Fibroblast of the aortic adventitia (primary cell): ENCODE results near the gene FREY1. TPM values are rescaled to one million over a fixed set of nuclear protein-coding genes. Genes with fewer than 3 reads are reported as not detected.

Experiments used
- DNase-seq: peaks from one replicate; pipeline ENCODE4 v3.0.0-alpha.2; 2010; ENCODE audit warnings: low read depth
- H3K4me3 ChIP-seq: 2 replicates; pipeline ENCODE4 v1.5.1; 2011; ENCODE audit warnings: low read depth, mild to moderate bottlenecking, control low read depth, low read length, moderate library complexity
- total RNA-seq: library from RNA; depleted of rRNA; stranded (reverse); fragments of >200 nt; gene quantifications from 2 replicates; pipeline ENCODE4 v1.2.3, GENCODE V29; 2012; ENCODE audit warnings: low replicate concordance
- TF ChIP-seq, protein P1 (sequence below): IDR thresholded peaks from 2 replicates; pipeline ENCODE4 v1.5.1; 2011; ENCODE audit warnings: mild to moderate bottlenecking, low read length, control low read depth, inconsistent platforms; ENCODE audit not compliant: insufficient read depth

Gene FREY1
- total RNA-seq, 1 donor: 1.6 TPM

DNA sequence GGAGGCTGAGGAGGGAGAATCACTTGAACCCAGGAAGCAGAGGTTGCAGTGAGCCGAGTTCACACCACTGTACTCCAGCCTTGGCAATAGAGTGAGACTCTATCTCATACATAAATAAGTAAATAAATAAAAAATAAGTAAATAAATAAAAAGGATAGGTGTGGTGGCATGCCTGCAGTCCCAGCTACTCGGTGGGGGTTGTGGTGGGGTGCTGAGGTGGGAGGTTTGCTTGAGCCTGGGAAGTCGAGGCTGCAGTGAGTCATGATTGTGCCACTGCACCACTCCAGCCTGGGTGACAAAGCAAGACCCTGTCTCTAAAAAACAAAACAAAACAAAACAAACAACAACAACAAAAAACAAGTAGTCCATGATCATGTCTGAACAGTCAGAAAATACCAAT is 18.5 kb upstream of the FREY1 start:
- TF ChIP-seq, protein P1, sequence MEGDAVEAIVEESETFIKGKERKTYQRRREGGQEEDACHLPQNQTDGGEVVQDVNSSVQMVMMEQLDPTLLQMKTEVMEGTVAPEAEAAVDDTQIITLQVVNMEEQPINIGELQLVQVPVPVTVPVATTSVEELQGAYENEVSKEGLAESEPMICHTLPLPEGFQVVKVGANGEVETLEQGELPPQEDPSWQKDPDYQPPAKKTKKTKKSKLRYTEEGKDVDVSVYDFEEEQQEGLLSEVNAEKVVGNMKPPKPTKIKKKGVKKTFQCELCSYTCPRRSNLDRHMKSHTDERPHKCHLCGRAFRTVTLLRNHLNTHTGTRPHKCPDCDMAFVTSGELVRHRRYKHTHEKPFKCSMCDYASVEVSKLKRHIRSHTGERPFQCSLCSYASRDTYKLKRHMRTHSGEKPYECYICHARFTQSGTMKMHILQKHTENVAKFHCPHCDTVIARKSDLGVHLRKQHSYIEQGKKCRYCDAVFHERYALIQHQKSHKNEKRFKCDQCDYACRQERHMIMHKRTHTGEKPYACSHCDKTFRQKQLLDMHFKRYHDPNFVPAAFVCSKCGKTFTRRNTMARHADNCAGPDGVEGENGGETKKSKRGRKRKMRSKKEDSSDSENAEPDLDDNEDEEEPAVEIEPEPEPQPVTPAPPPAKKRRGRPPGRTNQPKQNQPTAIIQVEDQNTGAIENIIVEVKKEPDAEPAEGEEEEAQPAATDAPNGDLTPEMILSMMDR: no peak
- no peak for DNase-seq
- H3K4me3 ChIP-seq: no peak overlapping the region

DNA sequence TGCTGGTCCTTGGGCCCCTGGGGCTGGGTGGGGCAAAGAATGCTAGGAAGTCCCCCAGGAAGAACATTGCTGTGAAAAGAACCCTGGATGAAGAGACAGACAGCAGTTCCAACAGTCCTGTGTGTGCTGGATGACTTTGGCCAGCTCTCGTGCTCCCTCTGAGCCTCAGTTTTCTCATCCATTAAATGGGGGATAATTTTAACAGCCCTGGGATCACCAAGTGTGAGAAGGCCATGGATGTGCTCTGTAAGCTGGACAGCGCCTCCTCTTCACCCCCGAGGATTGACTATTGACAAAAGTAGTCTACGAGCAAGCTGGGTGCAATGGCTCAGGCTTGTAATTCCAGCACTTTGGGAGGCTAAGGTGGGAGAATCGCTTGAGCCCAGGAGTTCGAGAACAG is 17.9 kb upstream of the FREY1 start:
- H3K4me3 ChIP-seq: no peak overlapping the region
- TF ChIP-seq, protein P1: no peak
- no peak for DNase-seq

DNA sequence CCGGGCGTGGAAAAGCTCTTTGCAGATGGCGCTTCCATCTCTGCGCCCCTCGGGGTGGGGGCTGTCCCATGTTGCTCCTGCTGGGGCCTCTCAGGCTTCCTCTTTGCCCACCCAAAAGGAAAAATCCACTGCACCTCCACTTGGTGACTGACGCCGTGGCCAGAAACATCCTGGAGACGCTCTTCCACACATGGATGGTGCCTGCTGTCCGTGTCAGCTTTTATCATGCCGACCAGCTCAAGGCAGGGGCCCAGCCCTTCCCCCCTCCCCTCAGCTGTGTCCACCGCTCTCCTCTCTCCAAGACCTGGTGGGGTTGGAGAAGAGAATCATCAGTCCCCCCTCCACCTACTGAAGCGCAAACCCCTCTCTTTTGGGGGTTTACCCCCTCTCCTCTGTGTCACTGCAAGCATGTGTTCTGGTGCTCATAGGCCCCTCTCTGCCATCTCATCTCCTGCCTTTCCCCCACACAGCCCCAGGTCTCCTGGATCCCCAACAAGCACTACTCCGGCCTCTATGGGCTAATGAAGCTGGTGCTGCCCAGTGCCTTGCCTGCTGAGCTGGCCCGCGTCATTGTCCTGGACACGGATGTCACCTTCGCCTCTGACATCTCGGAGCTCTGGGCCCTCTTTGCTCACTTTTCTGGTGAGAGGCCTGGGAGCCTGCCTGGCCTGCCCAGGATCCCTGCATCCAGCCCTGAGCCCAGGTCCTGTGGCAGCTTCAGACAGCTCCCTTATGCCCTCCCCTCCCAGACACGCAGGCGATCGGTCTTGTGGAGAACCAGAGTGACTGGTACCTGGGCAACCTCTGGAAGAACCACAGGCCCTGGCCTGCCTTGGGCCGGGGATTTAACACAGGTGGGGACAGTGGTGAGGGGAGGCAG is 17.2 kb upstream of the FREY1 start:
- H3K4me3 ChIP-seq: no peak overlapping the region
- TF ChIP-seq, protein P1: no peak
- DNase-seq: no peak

DNA sequence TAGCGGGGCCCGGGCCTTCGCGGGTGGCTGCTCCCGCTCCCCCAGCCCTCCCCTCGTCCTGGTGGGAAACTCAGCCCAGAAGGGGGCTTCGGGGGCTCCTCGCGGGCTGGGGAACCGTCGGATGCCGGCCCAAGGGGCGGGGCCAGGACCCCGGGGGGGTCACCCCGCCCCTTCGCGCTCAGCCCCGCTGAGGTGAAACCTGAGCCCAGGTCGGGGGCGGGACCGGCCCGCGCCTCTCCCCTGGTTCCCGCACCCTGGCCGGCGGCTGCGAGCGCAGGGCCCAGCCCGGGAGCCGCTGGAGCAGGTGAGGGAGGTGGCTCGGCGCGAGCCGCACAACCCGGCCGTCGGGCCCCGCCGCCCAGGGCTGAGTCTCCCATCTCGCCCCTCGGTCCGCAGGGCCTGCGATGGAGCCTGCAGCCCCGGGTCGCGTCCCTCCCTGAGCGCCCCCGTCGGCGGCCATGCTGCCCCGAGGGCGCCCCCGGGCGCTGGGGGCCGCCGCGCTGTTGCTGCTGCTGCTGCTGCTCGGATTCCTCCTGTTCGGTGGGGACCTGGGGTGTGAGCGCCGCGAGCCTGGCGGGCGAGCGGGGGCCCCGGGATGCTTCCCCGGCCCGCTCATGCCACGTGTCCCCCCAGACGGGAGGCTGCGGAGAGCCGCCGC is 15.5 kb upstream of the FREY1 start, which contains the start of gene LARGE2:
Gene LARGE2 (plus strand): TSS at position 232 of the 658 bp plus-strand sequence. CDS start 227 bp downstream, at position 459.
- TF ChIP-seq, protein P1: no peak
- no peak within 1 kb of the TSS for H3K4me3 ChIP-seq
- no peak for DNase-seq

DNA sequence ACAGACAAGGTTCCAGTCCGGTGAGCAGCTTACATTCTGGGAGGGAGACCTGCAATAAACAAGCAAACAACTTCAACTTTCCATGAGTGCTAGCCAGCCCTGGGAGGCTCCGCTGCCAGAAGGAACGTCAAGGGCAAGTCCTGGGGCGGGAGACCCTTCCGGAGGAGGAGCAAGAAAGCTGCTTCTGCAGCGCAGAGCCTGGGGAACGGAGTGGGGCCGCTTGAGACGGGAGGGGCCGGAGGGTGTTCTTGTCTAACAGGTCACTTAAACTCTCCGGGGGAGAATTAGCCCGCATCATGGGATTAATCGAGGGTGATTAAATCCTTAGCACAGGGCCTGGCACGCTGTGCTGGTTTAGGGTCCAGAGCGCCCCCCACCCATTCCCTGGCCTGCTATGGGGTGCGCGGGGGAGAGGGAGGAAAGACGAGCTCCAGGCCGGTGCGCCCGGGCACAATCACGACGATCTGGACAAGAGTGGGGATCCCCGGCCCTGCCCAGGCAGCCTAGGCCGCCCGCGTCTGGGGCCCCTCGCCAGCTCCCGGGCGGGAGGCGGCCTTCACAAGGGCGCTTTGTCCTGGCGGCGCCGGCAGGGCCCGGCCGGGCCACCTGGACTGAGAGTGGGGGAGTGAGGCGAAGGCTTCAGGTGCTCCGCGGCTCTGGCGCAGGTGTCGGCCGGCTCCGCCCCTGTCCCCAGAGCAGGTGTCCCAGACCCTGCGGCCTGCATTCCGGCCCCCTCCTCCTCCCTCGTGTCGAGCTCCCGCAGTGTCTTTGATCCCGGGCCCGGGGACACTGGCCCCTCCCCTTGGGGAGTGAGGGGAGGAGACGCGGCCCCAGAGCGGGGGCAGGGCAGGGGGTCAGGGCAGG is 14.7 kb upstream of the FREY1 start:
- TF ChIP-seq, protein P1: no peak
- no peak for DNase-seq
- H3K4me3 ChIP-seq: no peak overlapping the region
